ENCODE data around the gene CPSF3. TPM values are rescaled to one million over a fixed set of nuclear protein-coding genes. Genes with fewer than 3 reads are reported as not detected.

CPSF3 gene
- total and polyA plus RNA-seq, 2 of the 8 experiments (the other 6 are each of a cell fraction or from before 2014, with no cell fraction given), result 44.5 to 93.3 TPM

- H2BK5ac ChIP-seq (ENCODE audit: low read depth, low read length), result no peak overlapping the region
- H3K36me3 ChIP-seq (ENCODE audit: control insufficient read depth in 2 of 4, insufficient read depth in 4 of 4, low read length in 3 of 4), result peaks cover 0 to 3% (median 0%) of the 10 kb centered on the region in 4 experiments; a peak in 4 of 8 replicates
- H3K4me3 ChIP-seq (ENCODE audit: extremely low read depth in 1 of 4, insufficient read depth in 2 of 4, low read depth in 3 of 4, low read length in 4 of 4), result no peak overlapping the region
- no peak overlapping the region for H3K4me2 ChIP-seq (ENCODE audit: insufficient read depth in 1 of 2, low read depth in 2 of 2, low read length in 2 of 2)
- no peak overlapping the region for H3K9ac ChIP-seq (replicated peaks in 1 of 4; ENCODE audit: extremely low read depth in 1 of 4, low read depth in 3 of 4, low read length in 3 of 4)
- no peak overlapping the region for H4K91ac ChIP-seq (replicated peaks; ENCODE audit: insufficient read length, low read length)
- H2BK20ac ChIP-seq (ENCODE audit: low read length), result no peak overlapping the region
- DNase-seq (ENCODE audit: low read depth in 1 of 2, low spot score in 2 of 2) (no peak), FAIRE-seq (no peak)
- no peaks in the 10 kb centered on the region for H3K79me2 ChIP-seq (ENCODE audit: control insufficient read depth in 1 of 2, insufficient read depth in 2 of 2, low read length in 2 of 2)
- H3K27ac ChIP-seq (ENCODE audit: low read depth, low read length), result no peak overlapping the region
- no peaks in the 10 kb centered on the region for H3K79me1 ChIP-seq (ENCODE audit: low read depth, low read length)
- CTCF ChIA-PET (ENCODE audit: partially characterized antibody), result interaction anchor here (1.7 kb wide), 1 partner anchor 9 kb away, joined by 4 read pairs; no protein-coding TSS in a partner anchor
- H2AK5ac ChIP-seq (ENCODE audit: low read depth, low read length), result no peak overlapping the region
- H3K23me2 ChIP-seq (ENCODE audit: low read depth, low read length), result no peaks in the 10 kb centered on the region
- no peaks in the 10 kb centered on the region for H3K4me1 ChIP-seq (replicated peaks in 1 of 4; ENCODE audit: control insufficient read depth in 3 of 4, insufficient read depth in 4 of 4, low read length in 3 of 4)
- POLR2A ChIA-PET (ENCODE audit: partially characterized antibody), result interaction anchor here (0.7 to 0.9 kb wide), 3 partner anchors 17 to 224 kb away, joined by 3 read pairs; partner anchors contain the start of genes CPSF3, ITGB1BP1 and YWHAQ
- H2BK12ac ChIP-seq (ENCODE audit: low read depth, low read length), result no peak overlapping the region
- H2BK15ac ChIP-seq (ENCODE audit: low read length), result no peak overlapping the region
- no peak overlapping the region for H3K56ac ChIP-seq (replicated peaks; ENCODE audit: insufficient read length, low read depth, low read length)
- H3K27me3 ChIP-seq (replicated peaks in 1 of 4; ENCODE audit: control insufficient read depth in 3 of 4, extremely low read depth in 1 of 4, insufficient read depth in 3 of 4, low read length in 3 of 4), result no peaks in the 10 kb centered on the region
- TF ChIP-seq CBX8 (IDR thresholded peaks at IDR 0.05; ENCODE audit: borderline replicate concordance, low read depth, low read length), result no peak
- TF ChIP-seq, protein P1, sequence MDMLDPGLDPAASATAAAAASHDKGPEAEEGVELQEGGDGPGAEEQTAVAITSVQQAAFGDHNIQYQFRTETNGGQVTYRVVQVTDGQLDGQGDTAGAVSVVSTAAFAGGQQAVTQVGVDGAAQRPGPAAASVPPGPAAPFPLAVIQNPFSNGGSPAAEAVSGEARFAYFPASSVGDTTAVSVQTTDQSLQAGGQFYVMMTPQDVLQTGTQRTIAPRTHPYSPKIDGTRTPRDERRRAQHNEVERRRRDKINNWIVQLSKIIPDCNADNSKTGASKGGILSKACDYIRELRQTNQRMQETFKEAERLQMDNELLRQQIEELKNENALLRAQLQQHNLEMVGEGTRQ (IDR thresholded peaks at IDR 0.05; ENCODE audit: low read length), result no peak
- WGBS, 2 experiments (ENCODE audit: extremely low coverage in 1 of 2, insufficient coverage in 1 of 2, insufficient read length in 1 of 2, insufficient replicate concordance in 2 of 2, low coverage in 1 of 2, low lambda C conversion rate in 2 of 2, missing lambda C conversion rate in 1 of 2), result 84% methylated on average over 13 of the region's 13 CpGs; no CpG with 5 or more reads in 1 of the 2 experiments
- no peak overlapping the region for H3K18ac ChIP-seq (ENCODE audit: extremely low read depth, low read length)
- no peak overlapping the region for H4K8ac ChIP-seq (ENCODE audit: extremely low read depth, insufficient read depth, low read length)
- no peaks in the 10 kb centered on the region for H3K9me3 ChIP-seq (ENCODE audit: insufficient read depth in 2 of 2, low read depth in 1 of 2, low read length in 1 of 2)
- H2BK120ac ChIP-seq (replicated peaks; ENCODE audit: low read depth, low read length), result no peak overlapping the region
- no peak overlapping the region for H4K5ac ChIP-seq (ENCODE audit: insufficient read length, low read depth, low read length)
- no peak overlapping the region for H3K4ac ChIP-seq (replicated peaks; ENCODE audit: insufficient read length, low read depth, low read length)
- no peak overlapping the region for H3K14ac ChIP-seq (ENCODE audit: insufficient read length)
- H4K20me1 ChIP-seq (replicated peaks in 1 of 2; ENCODE audit: control insufficient read depth in 1 of 2, insufficient read depth in 2 of 2, low read length in 2 of 2), result no peaks in the 10 kb centered on the region
- no peak overlapping the region for H2AFZ ChIP-seq (ENCODE audit: low read length)
- H3K23ac ChIP-seq (ENCODE audit: insufficient read length), result no peak overlapping the region
Observed at GRCh38 chr2:9406529-9407362, 16.7 kb upstream of the CPSF3 start.
